Panc1 (cell line): ENCODE data around the gene CEP170B. TPM values are rescaled to one million over a fixed set of nuclear protein-coding genes. Genes with fewer than 3 reads are reported as not detected.

ENCODE experiments used
- ATAC-seq: fragments of 200-7000 bp; cut with Tn5 transposase; 2 replicates; pipeline ENCODE4 v1.9.1; 2020; ENCODE audit warnings: mild to moderate bottlenecking, moderate library complexity
- BruUV-seq: library from RNA; stranded (reverse); fragments of 400-500 nt; replicated peaks from 2 replicates; lab custom pipeline; 2021; lab: Mats Ljungman, UMichigan
- CTCF ChIA-PET: fragments of 300-600 bp; sonication (Branson Sonifier 250); formaldehyde crosslinking; loops from one replicate; lab custom pipeline; 2022; ENCODE audit warnings: antibody characterized with exemption; lab: Charles Lee
- POLR2A ChIA-PET: fragments of 300-600 bp; sonication (Branson Sonifier 250); formaldehyde crosslinking; loops from one replicate; lab custom pipeline; 2022; ENCODE audit warnings: antibody characterized with exemption; lab: Charles Lee
- DNase-seq: peaks from one replicate; pipeline ENCODE4 v3.0.0-alpha.2; 2010; ENCODE audit warnings: low read depth, low spot score
- H3K27ac ChIP-seq: 2 replicates; pipeline ENCODE4 v1.5.1; 2011; ENCODE audit warnings: mild to moderate bottlenecking, low read length, inconsistent platforms
- H3K27me3 ChIP-seq: fragments of 200-500 bp; sonication (Bioruptor generic); 2 replicates; pipeline ENCODE4 v1.6.0; 2014; ENCODE audit warnings: low read length, inconsistent platforms; ENCODE audit not compliant: control insufficient read depth, insufficient read depth
- H3K36me3 ChIP-seq: fragments of 200-500 bp; sonication (Bioruptor generic); 2 replicates; pipeline ENCODE4 v1.5.1; 2014; ENCODE audit warnings: inconsistent platforms, mild to moderate bottlenecking, low read length, moderate library complexity; ENCODE audit not compliant: control insufficient read depth, insufficient read depth
- H3K4me1 ChIP-seq: 2 replicates; pipeline ENCODE4 v1.5.1; 2011; ENCODE audit warnings: inconsistent platforms, mild to moderate bottlenecking, low read length, moderate library complexity; ENCODE audit not compliant: control insufficient read depth, insufficient read depth
- H3K4me3 ChIP-seq, 2 experiments: 2 replicates each; pipeline ENCODE4 v1.5.1; 2011 to 2012; ENCODE audit warnings: low read depth in 2 of 2, low read length in 2 of 2, mild to moderate bottlenecking in 2 of 2, inconsistent platforms in 1 of 2, moderate library complexity in 1 of 2
- H3K9me3 ChIP-seq: fragments of 200-500 bp; sonication (Bioruptor generic); 2 replicates; pipeline ENCODE4 v1.5.1; 2014; ENCODE audit warnings: low read depth, mild to moderate bottlenecking, inconsistent platforms, low read length, moderate library complexity; ENCODE audit not compliant: control insufficient read depth, insufficient read depth
- POLR2AphosphoS5 ChIP-seq: IDR thresholded peaks from 2 replicates; pipeline ENCODE4 v1.6.1; 2012; ENCODE audit warnings: mild to moderate bottlenecking, low read depth, low read length, moderate library complexity
- SIN3A ChIP-seq: IDR thresholded peaks from 2 replicates; pipeline ENCODE4 v1.6.1; 2012; ENCODE audit warnings: low read depth, mild to moderate bottlenecking, low read length, moderate library complexity, borderline replicate concordance; ENCODE audit not compliant: insufficient read depth
- TCF7L2 ChIP-seq: IDR thresholded peaks from 2 replicates; pipeline ENCODE4 v1.6.1; 2011; ENCODE audit warnings: mild to moderate bottlenecking, low read depth, low read length, inconsistent platforms
- in situ Hi-C: cut with HindIII; loops from 2 replicates; pipeline ENCODE4 v1.10.0; 2016; ENCODE audit warnings: low sequenced_read_pairs, low pct_unique_long_range_greater_than_20kb
- intact Hi-C: fragments of 100-400 bp; cut with micrococcal nuclease; formaldehyde crosslinking; loops from one replicate; pipeline ENCODE4 v1.10.0; 2022; ENCODE audit not compliant: unreplicated experiment
- total RNA-seq: library from RNA; stranded (reverse); gene quantifications from one replicate; pipeline ENCODE4 v1.2.1, GENCODE V29; 2021; ENCODE audit not compliant: unreplicated experiment
- TF ChIP-seq, protein P1 (sequence below): fragments of 450-650 bp; IDR thresholded peaks from 2 replicates; pipeline ENCODE4 v1.5.1; 2017; ENCODE audit warnings: mild to moderate bottlenecking
- TF ChIP-seq, protein P2 (sequence below), 2 experiments: IDR thresholded peaks; 2 replicates each; pipeline ENCODE4 v1.6.1; 2011 to 2012; ENCODE audit warnings: low read depth in 2 of 2, control low read depth in 1 of 2, low read length in 1 of 2, mild to moderate bottlenecking in 1 of 2, moderate library complexity in 1 of 2; ENCODE audit not compliant: insufficient read depth in 1 of 2

Gene CEP170B
- total RNA-seq, 1 experiment from 2014 or later = 17.8 TPM

DNA sequence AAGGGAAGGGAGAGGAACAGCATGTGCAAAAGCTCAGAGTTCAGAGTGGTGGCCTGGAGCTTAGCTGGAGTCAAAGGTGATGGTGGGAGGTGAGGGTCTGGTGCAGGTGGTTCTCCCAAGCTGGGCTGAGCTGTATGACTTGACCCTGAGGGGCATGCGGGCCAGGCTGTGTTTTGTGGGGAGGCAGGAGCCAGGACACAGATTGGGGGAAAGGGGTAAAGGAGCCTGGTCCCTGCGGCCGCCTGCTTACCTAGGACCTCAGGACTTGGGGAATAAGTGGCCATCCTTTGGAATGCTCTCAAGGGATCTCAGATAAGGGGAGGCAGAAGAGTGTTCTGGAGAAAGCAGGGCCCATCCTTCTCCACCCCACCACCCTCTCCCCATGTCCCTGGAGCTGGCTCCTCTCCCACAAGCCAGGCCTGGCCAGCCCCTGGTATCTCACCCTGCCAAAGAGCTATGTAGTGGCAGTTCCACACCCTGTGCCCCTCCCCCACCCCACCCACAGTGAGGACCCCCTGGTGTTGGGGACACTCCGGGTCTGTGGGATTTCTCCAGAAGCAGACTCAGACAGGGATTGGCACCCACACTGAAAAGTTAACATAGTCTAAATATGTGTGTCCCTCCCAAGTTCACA is 19.9 kb upstream of the CEP170B start:
- ATAC-seq (no peak), DNase-seq (no peak)
- H3K4me3 ChIP-seq = no peak overlapping the region
- H3K27me3 ChIP-seq = peaks cover 2% of the 10 kb centered on the region; the same call in 1 of the 2 replicates
- intact Hi-C loops = no loop called here
- H3K36me3 ChIP-seq = no peaks in the 10 kb centered on the region
- no TSS peak for BruUV-seq
- in situ Hi-C loops = no loop called here
- ChIA-PET POLR2A (no interaction called here), CTCF (no interaction called here)
- no peaks in the 10 kb centered on the region for H3K4me1 ChIP-seq
- H3K27ac ChIP-seq = no peak overlapping the region
- no peak for TF ChIP-seq SIN3A
- TF ChIP-seq, protein P1, sequence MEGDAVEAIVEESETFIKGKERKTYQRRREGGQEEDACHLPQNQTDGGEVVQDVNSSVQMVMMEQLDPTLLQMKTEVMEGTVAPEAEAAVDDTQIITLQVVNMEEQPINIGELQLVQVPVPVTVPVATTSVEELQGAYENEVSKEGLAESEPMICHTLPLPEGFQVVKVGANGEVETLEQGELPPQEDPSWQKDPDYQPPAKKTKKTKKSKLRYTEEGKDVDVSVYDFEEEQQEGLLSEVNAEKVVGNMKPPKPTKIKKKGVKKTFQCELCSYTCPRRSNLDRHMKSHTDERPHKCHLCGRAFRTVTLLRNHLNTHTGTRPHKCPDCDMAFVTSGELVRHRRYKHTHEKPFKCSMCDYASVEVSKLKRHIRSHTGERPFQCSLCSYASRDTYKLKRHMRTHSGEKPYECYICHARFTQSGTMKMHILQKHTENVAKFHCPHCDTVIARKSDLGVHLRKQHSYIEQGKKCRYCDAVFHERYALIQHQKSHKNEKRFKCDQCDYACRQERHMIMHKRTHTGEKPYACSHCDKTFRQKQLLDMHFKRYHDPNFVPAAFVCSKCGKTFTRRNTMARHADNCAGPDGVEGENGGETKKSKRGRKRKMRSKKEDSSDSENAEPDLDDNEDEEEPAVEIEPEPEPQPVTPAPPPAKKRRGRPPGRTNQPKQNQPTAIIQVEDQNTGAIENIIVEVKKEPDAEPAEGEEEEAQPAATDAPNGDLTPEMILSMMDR = no peak
- TF ChIP-seq, protein P2, sequence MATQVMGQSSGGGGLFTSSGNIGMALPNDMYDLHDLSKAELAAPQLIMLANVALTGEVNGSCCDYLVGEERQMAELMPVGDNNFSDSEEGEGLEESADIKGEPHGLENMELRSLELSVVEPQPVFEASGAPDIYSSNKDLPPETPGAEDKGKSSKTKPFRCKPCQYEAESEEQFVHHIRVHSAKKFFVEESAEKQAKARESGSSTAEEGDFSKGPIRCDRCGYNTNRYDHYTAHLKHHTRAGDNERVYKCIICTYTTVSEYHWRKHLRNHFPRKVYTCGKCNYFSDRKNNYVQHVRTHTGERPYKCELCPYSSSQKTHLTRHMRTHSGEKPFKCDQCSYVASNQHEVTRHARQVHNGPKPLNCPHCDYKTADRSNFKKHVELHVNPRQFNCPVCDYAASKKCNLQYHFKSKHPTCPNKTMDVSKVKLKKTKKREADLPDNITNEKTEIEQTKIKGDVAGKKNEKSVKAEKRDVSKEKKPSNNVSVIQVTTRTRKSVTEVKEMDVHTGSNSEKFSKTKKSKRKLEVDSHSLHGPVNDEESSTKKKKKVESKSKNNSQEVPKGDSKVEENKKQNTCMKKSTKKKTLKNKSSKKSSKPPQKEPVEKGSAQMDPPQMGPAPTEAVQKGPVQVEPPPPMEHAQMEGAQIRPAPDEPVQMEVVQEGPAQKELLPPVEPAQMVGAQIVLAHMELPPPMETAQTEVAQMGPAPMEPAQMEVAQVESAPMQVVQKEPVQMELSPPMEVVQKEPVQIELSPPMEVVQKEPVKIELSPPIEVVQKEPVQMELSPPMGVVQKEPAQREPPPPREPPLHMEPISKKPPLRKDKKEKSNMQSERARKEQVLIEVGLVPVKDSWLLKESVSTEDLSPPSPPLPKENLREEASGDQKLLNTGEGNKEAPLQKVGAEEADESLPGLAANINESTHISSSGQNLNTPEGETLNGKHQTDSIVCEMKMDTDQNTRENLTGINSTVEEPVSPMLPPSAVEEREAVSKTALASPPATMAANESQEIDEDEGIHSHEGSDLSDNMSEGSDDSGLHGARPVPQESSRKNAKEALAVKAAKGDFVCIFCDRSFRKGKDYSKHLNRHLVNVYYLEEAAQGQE (IDR thresholded peaks at IDR 0.05; ENCODE audit: insufficient read depth in 1 of 2, low read depth in 2 of 2, low read length in 1 of 2) = no peak
- TF ChIP-seq TCF7L2 = no peak
- no peak for TF ChIP-seq POLR2AphosphoS5
- H3K9me3 ChIP-seq = no peaks in the 10 kb centered on the region

- ATAC-seq (no peak), DNase-seq (no peak)
- H3K27ac ChIP-seq = no peak overlapping the region
- TF ChIP-seq POLR2AphosphoS5 (no peak), TCF7L2 (no peak), SIN3A (no peak)
- TF ChIP-seq, protein P2 (IDR thresholded peaks at IDR 0.05; ENCODE audit: insufficient read depth in 1 of 2, low read depth in 2 of 2, low read length in 1 of 2) = no peak
- TF ChIP-seq, protein P1 = no peak
- H3K4me3 ChIP-seq = no peak overlapping the region
- no peaks in the 10 kb centered on the region for H3K4me1 ChIP-seq
- peaks cover 2% of the 10 kb centered on the region; the same call in 1 of the 2 replicates for H3K27me3 ChIP-seq
- BruUV-seq = no TSS peak
- H3K36me3 ChIP-seq = no peaks in the 10 kb centered on the region
- no peaks in the 10 kb centered on the region for H3K9me3 ChIP-seq
- intact Hi-C loops (no loop called here), in situ Hi-C loops (no loop called here)
- POLR2A ChIA-PET = no interaction called here
- CTCF ChIA-PET = no interaction called here
These were observed 19.1 kb upstream of the CEP170B start for GRCh38 chr14:104845834-104846441.
